Dorsolateral prefrontal cortex (tissue), 118 donors: ENCODE results near the gene UGT2B28. TPM values are rescaled to one million over a fixed set of nuclear protein-coding genes. Genes with fewer than 3 reads are reported as not detected.

Experiments
- total RNA-seq, 120 experiments: library from RNA; stranded (reverse); gene quantifications; one replicate each; pipeline versions ENCODE4 v1.2.3 to v1.2.4, GENCODE V29; 2022

UGT2B28 gene
- total RNA-seq, 120 experiments from 2014 or later = not detected

Other genes with a start within 250 kb of the UGT2B28 start
- gene UGT2B7, start 184.0 kb upstream of the UGT2B28 start, total RNA-seq = not detected
- not detected for gene UGT2B11, start 65.7 kb upstream of the UGT2B28 start, total RNA-seq
- gene UGT2B4, start 215.4 kb downstream of the UGT2B28 start, total RNA-seq = not detected